Stimulated activated CD8-positive, alpha-beta memory T cell treated with anti-CD3 and anti-CD28 coated beads, Interleukin-4, amount 100 ng/mL, for 48 hours (primary cell): Measurements from ENCODE around the gene NAV1.

Experiments used
- DNase-seq: peaks from one replicate; pipeline ENCODE4 v3.0.0-alpha.2; 2020

NAV1 gene

DNA sequence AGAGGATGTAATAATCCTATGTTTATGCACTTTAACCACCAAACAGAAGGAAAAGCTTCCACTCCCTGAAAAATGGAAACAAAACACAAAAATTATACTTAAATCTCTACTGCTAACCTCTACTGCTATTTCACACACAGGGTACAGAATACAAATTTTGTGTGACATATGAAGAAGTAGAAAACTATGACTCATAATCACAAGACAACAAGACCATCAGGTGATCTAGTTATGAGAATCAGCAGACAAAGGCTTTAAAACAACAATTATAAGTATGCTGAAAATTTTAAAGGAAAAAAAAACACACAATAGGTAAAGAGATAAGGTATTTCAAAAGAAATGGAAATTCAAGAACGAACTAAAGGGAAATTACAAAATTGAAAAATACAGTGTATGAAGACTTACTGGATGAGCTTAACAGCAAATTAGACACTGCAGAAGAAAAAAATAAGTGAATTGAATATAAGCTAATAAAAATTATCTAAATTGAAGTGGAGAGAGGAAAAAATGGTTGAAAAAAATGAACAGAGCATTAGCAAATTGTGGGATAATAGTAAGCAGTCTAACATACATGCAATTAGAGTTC is 13.6 kb upstream of the NAV1 start:
- no peak for DNase-seq

DNA sequence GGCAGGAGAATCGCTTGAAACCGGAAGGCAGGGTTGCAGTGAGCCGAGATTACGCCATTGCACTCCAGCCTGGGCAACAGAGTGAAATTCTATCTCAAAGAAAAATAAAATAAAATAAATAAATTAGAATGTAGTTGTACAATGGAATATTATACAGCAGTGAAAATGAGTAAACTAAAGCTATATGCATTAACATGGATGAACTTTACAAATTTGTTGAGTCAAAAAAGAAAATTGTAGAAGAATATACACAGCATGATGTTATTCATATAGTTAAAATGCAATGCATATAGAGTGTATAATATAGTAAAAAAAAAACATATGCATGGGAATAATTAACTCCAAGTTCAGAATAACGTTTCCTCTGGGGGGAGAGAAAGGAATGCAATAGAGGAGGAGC is 11.0 kb upstream of the NAV1 start:
- DNase-seq, result no peak

DNA sequence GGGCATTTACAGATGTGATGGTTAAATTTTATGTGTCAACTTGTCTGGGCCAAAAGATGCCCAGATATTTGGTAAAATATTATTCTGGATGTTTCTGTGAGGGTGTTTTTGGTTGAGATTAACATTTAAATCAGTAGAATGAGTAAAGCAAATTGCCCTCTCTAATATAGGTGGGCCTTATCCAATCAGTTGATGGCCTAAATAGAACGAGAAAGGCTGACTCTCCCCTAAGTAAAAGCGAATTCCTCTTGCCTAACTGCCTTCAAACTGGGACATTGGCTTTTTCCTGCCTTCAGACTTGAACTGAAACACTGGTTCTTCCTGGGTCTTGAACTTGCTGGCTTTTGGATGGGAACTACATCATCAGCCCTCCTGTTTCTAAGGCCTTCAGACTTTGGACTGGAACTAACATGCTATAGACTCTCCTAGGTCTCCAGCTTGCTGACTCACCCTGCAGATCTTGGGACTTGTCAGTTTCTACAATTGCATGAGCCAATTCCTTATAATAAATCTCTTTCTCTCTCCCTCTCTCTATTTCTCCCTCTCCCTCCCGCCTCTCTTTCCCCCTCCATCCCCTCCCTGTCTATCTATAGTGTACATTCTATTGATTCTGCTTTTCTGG is 10.2 kb upstream of the NAV1 start:
- DNase-seq, result no peak

DNA sequence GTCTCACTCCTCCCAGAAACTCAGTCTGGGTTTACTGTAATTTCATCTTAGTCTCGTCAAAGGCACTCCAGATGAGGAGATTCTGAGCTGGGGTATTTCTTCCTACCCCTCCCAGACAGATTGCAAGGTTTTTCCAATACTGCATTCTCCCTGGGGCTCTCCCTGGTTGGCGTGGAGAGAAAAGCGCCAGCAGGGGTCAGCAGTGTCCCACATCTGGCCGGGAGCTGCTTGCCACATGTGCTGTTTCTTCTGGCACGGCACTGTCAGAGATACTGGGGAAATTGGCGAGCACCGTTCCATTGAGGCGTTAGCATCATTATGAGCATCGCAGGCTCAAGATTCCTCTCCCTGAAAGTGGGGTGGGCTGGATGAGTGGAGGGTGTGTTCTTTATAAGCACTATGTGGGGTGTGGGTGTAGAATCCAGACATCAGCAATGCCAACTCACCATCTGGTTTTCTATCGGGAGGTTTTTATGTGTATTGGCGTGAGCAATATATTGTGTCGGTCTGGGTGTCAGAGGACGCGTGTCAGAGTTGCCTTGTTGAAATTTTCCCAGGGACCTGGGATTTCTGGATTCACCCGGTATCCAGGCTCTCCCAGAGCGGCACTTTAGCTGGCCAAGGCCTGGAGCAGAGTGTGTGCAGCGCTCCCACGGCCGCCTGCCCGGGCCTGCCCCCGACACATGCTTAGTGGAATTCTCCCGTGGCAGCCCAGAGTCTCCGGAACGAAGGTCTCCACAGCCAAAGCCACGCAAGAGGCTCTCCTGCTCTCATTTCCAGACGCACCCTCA is 8.0 kb upstream of the NAV1 start:
- peak; percentile 75 for DNase-seq

DNA sequence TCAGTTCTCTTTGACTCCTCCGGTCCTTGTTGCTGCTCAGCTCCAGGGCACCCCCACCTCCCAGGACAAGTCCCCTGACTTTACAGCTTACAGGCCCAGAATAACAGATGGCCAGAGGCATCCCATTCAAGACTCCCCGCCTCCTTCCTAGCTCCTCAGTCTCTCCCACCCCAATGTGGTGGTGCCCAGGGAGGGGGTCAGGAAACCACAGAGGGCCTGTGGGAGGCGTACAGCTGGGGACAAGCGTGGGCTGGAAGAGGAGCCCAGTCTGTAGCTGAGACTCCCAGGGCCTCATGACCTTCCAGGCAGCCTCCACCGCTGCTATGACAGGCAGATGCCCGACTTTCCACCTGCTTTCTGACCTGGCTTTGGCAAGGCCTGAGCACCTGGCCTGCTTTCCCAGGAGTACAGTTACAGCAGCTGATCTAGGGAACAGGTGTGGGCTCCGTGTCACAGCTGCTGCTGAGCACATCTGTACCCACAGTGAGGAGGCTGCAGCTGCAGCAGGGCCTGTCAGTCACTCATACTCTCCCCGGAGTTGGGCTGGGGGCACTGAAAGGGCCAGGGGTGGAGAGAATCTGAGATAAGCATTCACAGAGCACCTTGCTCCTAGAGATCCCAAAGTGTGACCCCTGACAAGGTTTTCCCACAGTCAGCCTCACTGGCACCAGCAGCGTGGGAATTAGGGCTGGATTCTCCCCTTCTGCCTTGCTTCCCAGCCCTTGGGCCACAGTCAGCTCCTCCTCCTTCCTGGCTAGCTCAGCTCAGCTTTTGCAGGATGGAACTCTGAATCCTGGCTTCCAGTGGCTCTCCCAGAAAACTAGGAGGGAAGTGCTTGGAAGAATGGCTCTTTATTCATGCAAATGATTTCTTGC is 7.1 kb upstream of the NAV1 start:
- DNase-seq, result no peak

DNA sequence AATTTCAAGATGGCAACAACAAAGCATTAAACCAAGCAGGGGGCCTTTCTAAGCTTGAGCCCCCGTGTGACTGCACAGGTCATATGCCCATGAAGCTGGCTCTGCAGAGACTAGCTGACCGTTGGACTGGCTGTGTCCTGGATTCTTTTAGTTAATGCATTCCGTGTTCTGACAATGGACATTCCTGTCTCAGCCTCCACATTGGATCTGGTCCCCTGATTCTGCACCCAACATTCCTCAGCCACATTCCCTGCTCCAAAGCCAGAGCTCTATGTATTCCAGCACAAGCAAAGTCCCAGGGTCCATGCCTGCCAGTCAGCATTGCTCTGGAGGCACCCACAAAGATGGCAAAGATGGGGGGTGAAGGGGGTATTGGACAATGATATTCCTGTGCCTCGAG is 5.1 kb upstream of the NAV1 start:
- DNase-seq, result no peak

DNA sequence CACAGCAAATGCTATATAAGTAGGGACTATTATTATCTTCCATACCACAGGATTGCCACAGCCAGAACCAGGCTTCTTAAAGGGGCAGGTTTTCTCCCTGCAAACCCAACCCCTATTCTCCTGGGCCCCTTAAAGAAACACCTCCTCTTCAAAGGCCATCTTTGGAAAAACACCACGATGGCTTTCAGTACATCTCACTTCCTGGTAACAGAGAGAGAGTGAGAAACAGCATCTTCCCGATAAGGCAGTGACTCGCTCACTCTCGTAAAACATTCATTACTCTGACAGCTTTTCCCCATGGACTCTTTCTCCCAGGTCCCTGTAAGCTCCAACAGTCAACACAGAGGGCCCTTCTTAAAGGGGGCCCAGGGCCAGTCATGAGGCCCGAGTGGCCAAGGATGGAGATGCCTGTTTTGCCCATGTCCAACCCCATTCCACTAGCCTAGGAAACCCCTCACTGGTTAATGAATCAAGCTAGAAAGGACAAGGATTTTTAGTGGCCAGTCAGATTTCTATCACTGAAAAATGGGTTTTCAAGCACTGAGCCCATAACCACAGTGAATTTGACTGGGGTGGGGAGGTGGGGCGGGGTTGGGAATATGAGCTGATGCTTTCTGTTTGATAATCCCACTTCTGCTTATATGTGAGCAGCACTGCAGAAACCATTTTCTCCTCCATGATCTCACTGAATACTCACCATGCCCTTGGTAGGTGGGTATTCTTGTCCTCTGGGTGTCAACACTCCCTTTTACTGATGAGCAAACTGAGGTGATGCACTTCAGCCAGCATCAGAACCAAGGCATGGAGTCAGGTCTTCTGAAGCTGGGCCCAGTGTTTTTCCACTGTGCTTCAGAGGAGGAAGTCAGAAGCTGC is 3.6 kb upstream of the NAV1 start:
- no peak for DNase-seq

DNA sequence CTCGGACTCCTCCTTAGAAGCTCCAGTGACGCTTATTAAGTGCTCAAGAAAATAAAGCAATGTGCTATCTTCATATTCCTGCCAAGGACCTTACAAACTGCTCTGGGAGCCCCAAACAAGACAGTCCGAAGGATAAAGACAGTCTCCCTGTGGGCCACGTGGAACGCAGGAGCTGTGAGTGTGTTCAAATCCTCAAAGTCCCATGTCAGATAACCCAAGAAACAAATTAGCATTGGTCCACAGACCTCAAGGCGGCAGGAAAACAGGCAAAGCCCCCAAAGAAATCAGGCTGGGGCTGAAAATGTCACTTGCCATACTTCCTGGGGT is 3.0 kb upstream of the NAV1 start:
- DNase-seq, result no peak

DNA sequence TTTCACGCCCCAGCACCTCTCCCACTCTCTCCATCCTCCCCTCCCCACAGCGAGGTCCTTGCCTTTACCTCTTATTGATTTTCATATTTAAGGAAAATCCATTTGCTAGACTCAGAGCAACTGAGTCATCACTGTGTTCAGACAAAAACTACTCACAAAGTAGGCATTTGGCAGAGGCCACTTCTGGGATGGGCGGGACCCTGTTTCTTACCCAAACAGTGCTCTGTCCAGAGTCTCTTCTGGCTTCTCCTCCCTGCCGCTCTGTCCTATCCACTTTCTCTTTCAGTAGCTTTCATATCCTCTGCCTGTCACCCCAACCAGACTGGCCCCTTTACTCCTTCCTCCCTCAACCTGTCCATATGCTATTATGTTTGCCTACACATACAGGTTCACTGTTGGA is 2.4 kb upstream of the NAV1 start:
- DNase-seq, result no peak

DNA sequence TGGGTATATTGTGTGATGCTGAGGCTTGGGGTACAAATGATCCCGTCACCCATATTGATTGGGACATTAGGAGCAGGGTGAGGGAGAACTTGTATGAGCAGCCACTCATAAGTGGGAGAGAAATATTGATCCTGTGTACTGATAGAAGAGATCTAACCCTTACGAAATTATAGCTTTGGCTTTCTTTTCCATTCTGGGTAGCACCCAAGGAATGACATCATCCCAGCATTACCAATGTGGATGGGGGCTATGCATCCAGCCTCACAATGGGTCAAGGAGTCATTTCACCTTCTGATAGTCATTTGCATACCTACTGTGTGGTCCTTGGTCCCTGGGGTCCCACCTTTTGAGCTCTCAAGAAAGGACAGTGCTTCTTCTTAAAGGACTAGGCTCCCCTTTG is 1.9 kb upstream of the NAV1 start:
- no peak for DNase-seq

DNA sequence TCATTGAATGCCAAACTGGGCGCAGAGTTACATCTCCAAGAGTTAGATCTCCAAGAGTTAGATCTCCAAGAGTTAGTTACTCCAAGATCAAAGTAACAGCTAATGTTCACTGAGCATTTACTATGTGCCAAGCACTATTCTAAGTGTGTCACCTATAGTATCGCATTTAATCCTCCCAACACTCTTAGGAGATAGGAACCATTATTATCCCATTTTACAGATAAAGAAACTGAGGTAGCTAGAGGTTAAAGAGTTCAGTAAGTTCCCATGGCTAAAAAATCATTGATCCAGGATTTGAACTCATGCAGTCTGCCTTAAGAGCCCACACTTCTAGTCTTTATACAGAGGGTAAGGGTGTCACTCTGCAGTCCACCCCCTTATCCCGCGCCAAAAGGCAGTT is 1.5 kb upstream of the NAV1 start:
- DNase-seq, result no peak

DNA sequence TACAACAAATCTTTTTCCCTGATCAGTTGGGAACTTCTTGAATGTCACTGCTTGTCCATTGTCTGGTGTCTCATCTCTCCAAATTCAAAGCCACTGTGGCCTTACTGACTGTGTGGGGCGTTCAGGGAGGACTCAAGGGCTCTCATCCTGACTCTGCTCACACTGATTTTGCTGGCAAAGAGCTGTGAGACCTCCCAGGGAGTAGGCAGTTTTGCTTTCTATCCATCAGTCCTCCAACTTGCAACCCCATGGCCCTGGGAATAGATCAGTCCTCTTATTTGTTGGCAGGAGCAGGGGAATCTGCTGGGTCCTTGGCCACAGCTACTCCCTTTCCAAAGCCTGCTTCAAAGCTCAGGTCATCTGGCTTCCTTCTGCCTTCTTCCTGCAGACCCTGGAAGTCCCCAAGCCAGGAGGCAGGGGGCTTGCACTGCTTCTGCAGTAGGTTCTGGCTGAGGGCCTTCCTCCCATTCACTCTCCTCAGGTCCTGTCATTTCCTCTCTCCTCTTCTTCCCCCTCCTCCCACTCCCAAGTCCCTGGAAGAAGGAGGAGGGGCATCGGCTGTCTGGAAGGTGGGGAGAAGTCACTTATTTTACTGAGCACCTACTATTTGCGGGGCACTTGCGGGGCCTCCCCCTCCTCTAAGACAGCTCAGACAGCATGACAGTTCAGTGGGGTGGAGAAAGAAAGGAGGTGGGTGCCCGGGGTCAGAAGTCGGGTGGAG is 876 bp upstream of the NAV1 start:
- no peak for DNase-seq

DNA sequence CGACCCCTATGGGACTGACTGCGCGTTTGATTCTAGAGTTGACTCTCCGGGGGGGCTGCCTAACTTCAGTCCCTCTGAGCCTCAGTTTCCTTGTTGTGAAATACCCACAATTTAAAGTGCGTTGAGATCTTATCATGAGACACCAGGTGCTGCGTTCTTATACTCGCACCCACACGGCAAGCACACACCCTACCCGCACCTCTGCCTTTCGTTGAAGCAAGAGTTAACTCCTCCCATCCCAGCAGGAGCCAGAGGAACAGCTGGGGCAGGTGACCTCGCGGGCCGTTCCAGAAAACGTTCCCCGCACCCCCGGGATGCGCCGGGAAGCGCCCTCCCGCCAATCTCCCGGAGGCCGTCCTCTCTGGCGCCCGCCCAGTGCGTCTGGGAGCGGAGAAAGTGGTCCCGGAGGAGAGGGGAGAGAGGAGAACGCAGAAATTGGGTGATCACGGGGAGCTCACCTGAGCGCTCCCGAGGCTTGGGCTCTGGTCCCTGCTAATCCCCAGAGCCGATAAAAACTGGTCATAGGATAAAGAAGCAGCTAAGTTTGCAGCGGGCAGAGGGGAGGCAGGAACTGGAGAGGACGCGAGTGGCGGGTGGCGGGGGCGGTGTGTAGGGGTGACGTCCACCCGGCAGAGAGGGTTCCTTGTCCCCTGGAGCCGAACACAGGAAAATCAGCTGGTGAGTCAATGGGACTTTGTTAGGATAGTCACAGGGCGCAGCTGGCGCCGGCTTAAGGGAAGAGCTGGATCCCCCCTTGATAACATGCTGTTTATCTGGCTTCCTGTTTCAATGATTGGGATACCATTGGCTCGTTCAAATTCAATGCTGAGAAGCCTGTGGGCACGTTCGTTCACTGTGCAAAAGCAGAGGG is 869 bp downstream of the NAV1 start:
- DNase-seq, result no peak

DNA sequence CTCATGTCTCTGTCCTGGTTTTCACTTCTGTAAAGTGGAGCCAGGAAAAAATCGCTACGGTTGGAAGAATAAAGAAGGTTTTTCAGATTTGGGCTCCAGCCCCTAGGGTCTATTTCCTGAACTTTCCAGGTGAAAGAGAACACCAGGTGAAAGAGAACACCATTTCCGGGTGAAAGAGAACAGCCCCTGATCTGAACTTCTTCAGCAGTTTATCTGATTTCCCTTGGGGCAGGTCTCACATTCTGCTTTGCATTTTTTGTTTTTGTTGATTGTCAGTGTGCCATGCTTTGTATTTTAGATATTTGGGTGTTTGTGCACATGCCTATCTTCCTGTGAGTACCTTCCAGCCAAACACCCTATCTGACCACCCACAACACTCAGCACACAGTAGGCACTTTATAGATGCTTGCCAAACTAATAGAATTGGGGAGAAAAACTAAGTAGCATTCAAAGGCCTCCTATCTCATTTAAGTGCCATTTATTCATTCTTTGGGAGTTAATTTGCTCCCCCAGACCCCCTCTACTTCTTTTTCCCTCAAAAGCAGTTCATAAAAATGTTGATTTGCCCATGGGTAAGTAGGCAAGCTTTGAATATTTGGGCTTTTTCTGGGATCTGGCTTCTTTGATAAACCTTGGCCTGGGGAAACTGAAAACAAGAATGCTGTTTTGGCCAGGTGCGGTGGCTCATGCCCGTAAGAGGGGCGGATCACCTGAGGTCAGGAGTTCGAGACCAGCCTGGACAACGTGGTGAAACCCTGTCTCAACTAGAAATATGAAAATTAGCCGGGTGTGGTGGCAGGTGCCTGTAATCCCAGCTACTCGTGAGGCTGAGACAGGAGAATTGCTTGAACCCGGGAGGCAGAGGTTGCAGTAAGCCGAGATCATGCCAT is 2.2 kb downstream of the NAV1 start:
- DNase-seq, result no peak

DNA sequence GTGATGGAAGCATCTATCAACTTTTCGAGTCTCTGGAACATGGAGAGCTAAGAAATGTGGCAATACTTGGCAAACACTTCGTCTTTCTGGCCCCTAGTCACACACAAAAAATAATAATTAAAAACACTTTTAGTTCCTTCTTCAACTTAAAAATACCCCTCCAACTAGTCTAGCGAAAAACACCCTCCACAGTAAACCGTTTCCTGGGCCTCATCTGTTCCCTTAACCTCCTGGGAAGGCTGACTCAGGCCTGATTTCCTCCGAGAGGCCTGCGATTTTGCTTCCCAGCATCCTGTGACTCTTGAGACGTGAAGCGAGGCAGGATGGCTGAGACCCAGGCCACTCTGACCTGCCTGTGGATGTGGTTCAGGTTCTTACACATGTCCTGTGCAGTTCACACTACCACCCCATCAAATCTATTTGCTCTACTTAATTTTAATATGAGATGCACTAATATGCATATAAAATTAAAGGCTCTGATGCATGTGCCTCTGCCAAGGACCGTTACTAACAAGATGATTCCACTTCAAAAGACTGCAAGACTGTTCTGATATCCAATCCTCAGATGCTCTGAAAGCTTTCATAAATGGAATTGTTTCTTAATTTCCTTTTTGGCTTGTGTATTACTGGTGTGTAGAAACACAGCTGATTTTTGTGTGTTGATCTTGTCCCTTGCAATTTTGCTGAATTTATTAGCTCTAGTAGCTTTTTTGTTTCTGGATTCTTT is 3.5 kb downstream of the NAV1 start:
- DNase-seq, result no peak

DNA sequence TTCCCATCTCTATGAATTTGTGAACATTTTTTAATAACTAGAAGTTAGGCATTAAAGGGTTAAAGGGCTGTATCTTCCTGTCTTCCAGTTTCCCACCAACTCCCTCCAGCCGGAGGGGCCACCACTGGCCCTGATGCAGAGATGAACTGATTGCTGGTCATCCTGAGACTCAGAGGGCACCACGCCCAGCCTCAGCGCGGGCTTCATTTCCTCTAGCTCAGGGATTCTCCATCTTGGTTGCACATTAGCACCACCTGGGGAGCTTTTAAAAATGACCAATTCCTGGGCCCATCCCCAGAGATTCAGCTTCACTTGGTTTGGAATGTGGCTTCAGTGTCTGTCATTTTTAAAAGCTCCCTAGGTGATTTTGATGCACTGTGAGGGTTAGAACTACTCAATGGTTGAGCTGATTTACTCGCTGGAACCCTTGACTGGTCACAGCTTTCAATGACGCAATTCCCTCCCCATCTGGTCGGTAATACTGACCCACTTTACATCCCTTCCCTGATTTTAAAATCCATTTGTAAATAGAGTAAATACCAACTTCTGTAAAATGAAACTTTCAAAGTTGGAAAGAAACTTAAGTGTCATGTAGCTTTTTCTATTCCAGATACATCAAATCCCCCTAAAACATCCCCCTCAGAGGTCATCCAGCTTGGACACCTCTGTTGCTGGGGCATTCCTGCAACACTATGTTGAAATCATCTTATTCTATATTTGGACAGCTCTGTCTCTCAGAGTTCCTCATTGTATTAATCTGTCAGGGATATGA is 5.1 kb downstream of the NAV1 start:
- no peak for DNase-seq

DNA sequence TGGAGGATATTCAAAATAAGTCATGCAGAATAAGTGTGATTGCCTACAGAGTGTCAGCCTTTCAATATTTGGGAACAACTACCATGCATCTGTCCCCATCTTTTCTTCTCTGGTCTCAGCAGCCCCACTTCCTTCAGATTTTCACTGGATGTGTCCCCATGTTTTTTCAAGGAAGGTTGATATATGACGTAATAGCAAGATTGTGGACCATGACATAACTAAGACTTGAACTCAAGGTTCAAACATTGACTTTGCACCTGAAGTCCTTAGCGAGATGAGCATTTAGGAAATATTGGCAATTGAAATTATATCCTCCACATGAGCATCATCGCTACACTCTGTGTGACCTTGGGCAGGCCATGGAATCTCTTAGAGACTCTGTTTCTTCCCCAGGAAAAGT is 5.8 kb downstream of the NAV1 start:
- DNase-seq, result no peak

DNA sequence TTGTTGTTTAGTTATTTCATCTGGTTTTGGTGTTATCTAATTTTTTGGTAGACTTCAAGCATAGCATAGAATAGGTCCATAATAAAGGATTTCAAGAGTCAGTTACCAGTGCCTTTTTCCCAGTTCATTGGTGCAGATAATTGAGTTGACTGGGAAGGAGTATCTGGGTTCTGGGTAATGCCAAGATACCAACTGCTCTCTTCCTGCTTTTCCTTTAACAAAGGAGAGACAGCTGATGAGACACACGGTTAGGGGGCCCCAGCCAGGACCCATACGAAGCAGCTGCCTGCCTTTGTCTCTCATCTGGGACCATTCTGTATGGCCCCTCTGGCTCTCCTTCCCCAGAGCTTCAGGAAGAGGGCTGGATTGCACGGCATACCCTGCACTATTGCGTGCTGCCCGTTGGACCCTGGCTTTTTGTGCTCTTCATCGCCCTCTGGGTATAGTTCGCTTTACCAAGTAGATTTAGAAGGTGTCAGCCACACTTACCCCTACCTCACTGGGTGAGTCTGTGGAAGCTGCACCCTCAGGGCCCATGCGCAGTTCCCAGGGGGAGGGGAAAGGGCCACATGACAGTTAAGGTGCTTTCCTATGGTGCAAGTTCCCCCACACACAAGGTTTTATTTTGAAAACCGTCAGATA is 7.0 kb downstream of the NAV1 start:
- DNase-seq, result no peak
